HepG2 (cell line): ENCODE results near the gene ARMC8.

Experiments
- EP300 ChIP-seq, 3 experiments: sonication (generic) in 1 of 3; formaldehyde crosslinking in 1 of 3; IDR thresholded peaks; 2 replicates each; pipeline versions ENCODE4 v1.5.1 to v1.6.1; 2011 to 2020; ENCODE audit warnings: low read depth in 2 of 3, low read length in 2 of 3, borderline replicate concordance in 1 of 3, improper control_type of control experiment in 1 of 3, mild to moderate bottlenecking in 1 of 3, missing genetic modification reagents in 1 of 3, moderate library complexity in 1 of 3
- FOXJ3 ChIP-seq: sonication (generic); formaldehyde crosslinking; IDR thresholded peaks from 2 replicates; pipeline ENCODE4 v1.4.0; 2020; ENCODE audit warnings: missing genetic modification reagents, mild to moderate bottlenecking, borderline replicate concordance
- SNAPC4 ChIP-seq: sonication (generic); formaldehyde crosslinking; IDR thresholded peaks from 2 replicates; pipeline ENCODE4 v1.4.0; 2020; ENCODE audit warnings: mild to moderate bottlenecking, missing genetic modification reagents

- TF ChIP-seq FOXJ3 (no peak), EP300 (IDR thresholded peaks at IDR 0.05; ENCODE audit: low read depth in 2 of 2, low read length in 2 of 2) (no peak), EP300 (CRISPR knock-in tag; IDR thresholded peaks at IDR 0.05; ENCODE audit: borderline replicate concordance) (no peak), SNAPC4 (CRISPR knock-in tag) (no peak)
Observed at GRCh38 chr3:138267083-138267482, 80.0 kb downstream of the ARMC8 start.
